Measurements from ENCODE around the gene RPL35A. TPM values are rescaled to one million over a fixed set of nuclear protein-coding genes. Genes with fewer than 3 reads are reported as not detected.
A peak's percentile ranks its signal among the peaks of the same experiment; 100 is the strongest.

Gene RPL35A
- 728 TPM for total RNA-seq (ENCODE audit: unreplicated experiment)
- long read RNA-seq, transcript RPL35A-205 (5 exons, 553 nt): minor isoform, 68 of 975 reads
- long read RNA-seq, transcript RPL35A-206 (5 exons, 1,444 nt): major isoform, 767 of 975 reads
- long read RNA-seq, partial matches to known transcripts: 118 of 975 reads
- long read RNA-seq, other reads (novel, unspliced or antisense): 16 of 975 reads

- H3K36me3 Mint-ChIP-seq (ENCODE audit: unreplicated experiment): no peaks in the 10 kb centered on the region
- no peak for TF ChIP-seq CTCF (IDR thresholded peaks at IDR 0.05; ENCODE audit: partially characterized antibody, unreplicated experiment)
- DNase-seq: peak; percentile 78
- H3K27me3 Mint-ChIP-seq (ENCODE audit: unreplicated experiment): peaks cover 10% of the 10 kb centered on the region
- H3K4me3 Mint-ChIP-seq (ENCODE audit: unreplicated experiment): peak within 1 kb of the TSS; percentile 99
- H3K9me3 Mint-ChIP-seq (ENCODE audit: unreplicated experiment): no peaks in the 10 kb centered on the region
- peak within 1 kb of the TSS; percentile 96 for H3K27ac Mint-ChIP-seq (ENCODE audit: unreplicated experiment)
- peaks cover 15% of the 10 kb centered on the region for H3K4me1 Mint-ChIP-seq (ENCODE audit: low read depth, unreplicated experiment)
These were observed at the start of gene RPL35A for GRCh38 chr3:197949778-197950676. TSS of gene RPL35A (plus strand) at chr3:197950190. CDS start at chr3:197950968, 778 bp downstream.

- H3K36me3 Mint-ChIP-seq (ENCODE audit: unreplicated experiment): peaks cover 6% of the 10 kb centered on the region
- TF ChIP-seq CTCF (IDR thresholded peaks at IDR 0.05; ENCODE audit: partially characterized antibody, unreplicated experiment): no peak
- H3K9me3 Mint-ChIP-seq (ENCODE audit: unreplicated experiment): no peaks in the 10 kb centered on the region
- no peaks in the 10 kb centered on the region for H3K4me1 Mint-ChIP-seq (ENCODE audit: low read depth, unreplicated experiment)
- no peak overlapping the region for H3K27ac Mint-ChIP-seq (ENCODE audit: unreplicated experiment)
- H3K27me3 Mint-ChIP-seq (ENCODE audit: unreplicated experiment): peaks cover 2% of the 10 kb centered on the region
- H3K4me3 Mint-ChIP-seq (ENCODE audit: unreplicated experiment): no peak overlapping the region
- no peak for DNase-seq
These were observed 48.4 kb upstream of the RPL35A start for GRCh38 chr3:197901626-197902025.

- peak; percentile 90 for TF ChIP-seq CTCF (IDR thresholded peaks at IDR 0.05; ENCODE audit: partially characterized antibody, unreplicated experiment)
- Mint-ChIP-seq H3K4me1 (ENCODE audit: low read depth, unreplicated experiment) (no peaks in the 10 kb centered on the region), H3K27ac (ENCODE audit: unreplicated experiment) (no peak overlapping the region), H3K4me3 (ENCODE audit: unreplicated experiment) (no peak overlapping the region), H3K36me3 (ENCODE audit: unreplicated experiment) (peaks cover 6% of the 10 kb centered on the region), H3K27me3 (ENCODE audit: unreplicated experiment) (peaks cover 2% of the 10 kb centered on the region), H3K9me3 (ENCODE audit: unreplicated experiment) (no peaks in the 10 kb centered on the region)
- DNase-seq: peak; percentile 88
These were observed 43.8 kb upstream of the RPL35A start for GRCh38 chr3:197906023-197906849.

- H3K36me3 Mint-ChIP-seq (ENCODE audit: unreplicated experiment): peaks cover 6% of the 10 kb centered on the region
- H3K4me3 Mint-ChIP-seq (ENCODE audit: unreplicated experiment): no peak overlapping the region
- H3K27me3 Mint-ChIP-seq (ENCODE audit: unreplicated experiment): peaks cover 2% of the 10 kb centered on the region
- no peak for DNase-seq
- H3K27ac Mint-ChIP-seq (ENCODE audit: unreplicated experiment): no peak overlapping the region
- H3K4me1 Mint-ChIP-seq (ENCODE audit: low read depth, unreplicated experiment): no peaks in the 10 kb centered on the region
- no peaks in the 10 kb centered on the region for H3K9me3 Mint-ChIP-seq (ENCODE audit: unreplicated experiment)
- TF ChIP-seq CTCF (IDR thresholded peaks at IDR 0.05; ENCODE audit: partially characterized antibody, unreplicated experiment): no peak
These were observed 43.2 kb upstream of the RPL35A start for GRCh38 chr3:197906850-197907187.

Measured in glutamatergic neuron (in vitro differentiated cells).